PC-9 (cell line): Measurements from ENCODE around the gene XRCC4. TPM values are rescaled to one million over a fixed set of nuclear protein-coding genes. Genes with fewer than 3 reads are reported as not detected.

Experiments used
- BruUV-seq: library from RNA; stranded (reverse); fragments of 400-500 nt; replicated peaks from 2 replicates; lab custom pipeline; 2021; lab: Mats Ljungman, UMichigan
- CTCF ChIA-PET: fragments of 300-600 bp; sonication (Branson Sonifier 250); formaldehyde crosslinking; loops from one replicate; lab custom pipeline; 2022; ENCODE audit warnings: antibody characterized with exemption; lab: Charles Lee
- POLR2A ChIA-PET: fragments of 300-600 bp; sonication (Branson Sonifier 250); formaldehyde crosslinking; loops from one replicate; lab custom pipeline; 2022; ENCODE audit warnings: antibody characterized with exemption; ENCODE audit not compliant: unreplicated experiment; lab: Charles Lee
- DNase-seq, 2 experiments: peaks; one replicate each; pipeline versions ENCODE4 v3.0.0 to v3.0.0-alpha.2; 2015 to 2022; ENCODE audit warnings: mixed read lengths in 1 of 2
- H2AFZ ChIP-seq: fragments of 200-600 bp; sonication (generic); 2 replicates; pipeline ENCODE4 v1.8.1; 2017; ENCODE audit warnings: antibody characterized with exemption
- H3F3A ChIP-seq: fragments of 200-600 bp; sonication (generic); 2 replicates; pipeline ENCODE4 v1.8.1; 2017; ENCODE audit warnings: antibody characterized with exemption, mild to moderate bottlenecking, low read depth; ENCODE audit not compliant: insufficient read depth
- H3K27ac ChIP-seq: fragments of 200-600 bp; sonication (generic); 2 replicates; pipeline ENCODE4 v1.6.1; 2016; ENCODE audit warnings: mixed run types
- H3K27me3 ChIP-seq: fragments of 200-600 bp; sonication (generic); 2 replicates; pipeline ENCODE4 v1.6.1; 2016; ENCODE audit warnings: low read depth, mixed run types; ENCODE audit not compliant: insufficient read depth
- H3K36me3 ChIP-seq: fragments of 200-600 bp; sonication (generic); 2 replicates; pipeline ENCODE4 v1.6.1; 2016; ENCODE audit warnings: low read depth, mixed run types
- H3K4me1 ChIP-seq: fragments of 200-600 bp; sonication (generic); replicated peaks from 2 replicates; pipeline ENCODE4 v1.6.1; 2016; ENCODE audit warnings: mixed run types; ENCODE audit not compliant: insufficient read depth
- H3K4me2 ChIP-seq: fragments of 200-600 bp; sonication (generic); 2 replicates; pipeline ENCODE4 v1.6.1; 2017; ENCODE audit warnings: mixed run types
- H3K4me3 ChIP-seq: fragments of 200-600 bp; sonication (generic); 2 replicates; pipeline ENCODE4 v1.6.1; 2016; ENCODE audit warnings: mixed run types
- H3K79me2 ChIP-seq: fragments of 200-600 bp; sonication (generic); 2 replicates; pipeline ENCODE4 v1.6.1; 2017; ENCODE audit warnings: low read depth, mixed run types
- H3K9me2 ChIP-seq: fragments of 200-600 bp; sonication (generic); 2 replicates; pipeline ENCODE4 v1.8.1; 2017; ENCODE audit warnings: mild to moderate bottlenecking; ENCODE audit not compliant: insufficient read depth
- H3K9me3 ChIP-seq: fragments of 200-600 bp; sonication (generic); 2 replicates; pipeline ENCODE4 v1.8.1; 2016; ENCODE audit warnings: low read depth; ENCODE audit not compliant: insufficient read depth
- H4K20me1 ChIP-seq: fragments of 200-600 bp; sonication (generic); 2 replicates; pipeline ENCODE4 v1.8.1; 2017; ENCODE audit not compliant: insufficient read depth
- EZH2 ChIP-seq: fragments of 200-600 bp; sonication (generic); IDR thresholded peaks from 2 replicates; pipeline ENCODE4 v1.8.0; 2017; ENCODE audit warnings: antibody characterized with exemption, low read depth
- intact Hi-C: fragments of 100-400 bp; cut with micrococcal nuclease; formaldehyde crosslinking; loops from one replicate; pipeline ENCODE4 v1.10.0; 2022; ENCODE audit not compliant: unreplicated experiment
- total RNA-seq: library from RNA; stranded (reverse); gene quantifications from 2 replicates; pipeline ENCODE4 v1.2.3, GENCODE V29; 2021
- TF ChIP-seq, protein P1 (sequence below): fragments of 200-600 bp; sonication (generic); conservative IDR thresholded peaks from 2 replicates; pipeline ENCODE4 v1.6.1; 2017; ENCODE audit warnings: mixed run types, antibody characterized with exemption, mild to moderate bottlenecking, moderate library complexity

XRCC4 gene
- total RNA-seq, 1 experiment from 2014 or later: 12.2 TPM

DNA sequence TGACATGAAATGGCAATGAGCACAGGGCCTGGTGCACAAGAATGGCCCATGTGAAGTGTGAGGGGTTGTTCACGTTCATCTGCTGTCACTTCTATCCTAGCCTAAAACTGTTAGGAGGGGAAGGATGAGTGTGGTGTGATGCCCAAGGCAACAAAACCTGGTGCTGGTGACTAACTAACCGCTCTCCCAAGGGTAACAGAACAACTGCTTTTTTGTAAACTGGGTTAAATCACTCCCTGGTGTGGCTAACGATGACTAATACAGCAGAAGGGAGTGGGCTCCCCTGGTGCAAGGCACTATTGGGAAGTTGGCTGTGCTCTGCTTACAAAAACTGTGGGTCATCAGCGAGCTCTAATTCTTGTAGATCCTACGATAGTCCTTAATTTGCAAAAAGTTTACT is 291.0 kb downstream of the XRCC4 start:
- no peaks in the 10 kb centered on the region for H3K36me3 ChIP-seq
- H3K27me3 ChIP-seq: no peaks in the 10 kb centered on the region
- H3K4me3 ChIP-seq: no peak overlapping the region
- intact Hi-C loops: no loop called here
- no peak overlapping the region for H2AFZ ChIP-seq
- no peak for DNase-seq
- no peaks in the 10 kb centered on the region for H4K20me1 ChIP-seq
- H3K27ac ChIP-seq: no peak overlapping the region
- no peaks in the 10 kb centered on the region for H3F3A ChIP-seq
- TF ChIP-seq, protein P1, sequence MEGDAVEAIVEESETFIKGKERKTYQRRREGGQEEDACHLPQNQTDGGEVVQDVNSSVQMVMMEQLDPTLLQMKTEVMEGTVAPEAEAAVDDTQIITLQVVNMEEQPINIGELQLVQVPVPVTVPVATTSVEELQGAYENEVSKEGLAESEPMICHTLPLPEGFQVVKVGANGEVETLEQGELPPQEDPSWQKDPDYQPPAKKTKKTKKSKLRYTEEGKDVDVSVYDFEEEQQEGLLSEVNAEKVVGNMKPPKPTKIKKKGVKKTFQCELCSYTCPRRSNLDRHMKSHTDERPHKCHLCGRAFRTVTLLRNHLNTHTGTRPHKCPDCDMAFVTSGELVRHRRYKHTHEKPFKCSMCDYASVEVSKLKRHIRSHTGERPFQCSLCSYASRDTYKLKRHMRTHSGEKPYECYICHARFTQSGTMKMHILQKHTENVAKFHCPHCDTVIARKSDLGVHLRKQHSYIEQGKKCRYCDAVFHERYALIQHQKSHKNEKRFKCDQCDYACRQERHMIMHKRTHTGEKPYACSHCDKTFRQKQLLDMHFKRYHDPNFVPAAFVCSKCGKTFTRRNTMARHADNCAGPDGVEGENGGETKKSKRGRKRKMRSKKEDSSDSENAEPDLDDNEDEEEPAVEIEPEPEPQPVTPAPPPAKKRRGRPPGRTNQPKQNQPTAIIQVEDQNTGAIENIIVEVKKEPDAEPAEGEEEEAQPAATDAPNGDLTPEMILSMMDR: no peak
- no peak for TF ChIP-seq EZH2
- 0 out of 2 replicates have a peak, but pooled peaks cover 3% of the 10 kb centered on the region for H3K9me3 ChIP-seq
- no peaks in the 10 kb centered on the region for H3K4me1 ChIP-seq
- no peak overlapping the region for H3K4me2 ChIP-seq
- H3K9me2 ChIP-seq: no peaks in the 10 kb centered on the region
- ChIA-PET POLR2A (no interaction called here), CTCF (no interaction called here)
- no TSS peak for BruUV-seq
- H3K79me2 ChIP-seq: no peaks in the 10 kb centered on the region

GRCh38 chr5:83368835-83369234 is 291.5 kb downstream of the XRCC4 start:
- Histone ChIP-seq H3K27me3 (no peaks in the 10 kb centered on the region), H4K20me1 (no peaks in the 10 kb centered on the region), H3F3A (no peaks in the 10 kb centered on the region), H3K9me3 (0 out of 2 replicates have a peak, but pooled peaks cover 3% of the 10 kb centered on the region), H3K4me1 (no peaks in the 10 kb centered on the region), H2AFZ (no peak overlapping the region), H3K27ac (no peak overlapping the region), H3K36me3 (no peaks in the 10 kb centered on the region), H3K4me2 (no peak overlapping the region), H3K9me2 (no peaks in the 10 kb centered on the region), H3K79me2 (no peaks in the 10 kb centered on the region), H3K4me3 (no peak overlapping the region)
- no TSS peak for BruUV-seq
- no peak for DNase-seq
- ChIA-PET CTCF (no interaction called here), POLR2A (no interaction called here)
- intact Hi-C loops: no loop called here
- TF ChIP-seq EZH2: no peak
- TF ChIP-seq, protein P1: no peak

GRCh38 chr5:83370957-83371356 is 293.6 kb downstream of the XRCC4 start:
- H3K9me3 ChIP-seq: 0 out of 2 replicates have a peak, but pooled peaks cover 3% of the 10 kb centered on the region
- TF ChIP-seq, protein P1: no peak
- TF ChIP-seq EZH2: no peak
- H3K27me3 ChIP-seq: no peaks in the 10 kb centered on the region
- no peak overlapping the region for H3K27ac ChIP-seq
- no peaks in the 10 kb centered on the region for H3K4me1 ChIP-seq
- CTCF ChIA-PET: no interaction called here
- POLR2A ChIA-PET: no interaction called here
- no peak overlapping the region for H3K4me3 ChIP-seq
- intact Hi-C loops: no loop called here
- H3K36me3 ChIP-seq: no peaks in the 10 kb centered on the region
- DNase-seq: no peak
- H3K4me2 ChIP-seq: no peak overlapping the region
- H3K79me2 ChIP-seq: no peaks in the 10 kb centered on the region
- H3K9me2 ChIP-seq: no peaks in the 10 kb centered on the region
- no peak overlapping the region for H2AFZ ChIP-seq
- no TSS peak for BruUV-seq
- no peaks in the 10 kb centered on the region for H3F3A ChIP-seq
- H4K20me1 ChIP-seq: no peaks in the 10 kb centered on the region
